HG03558 (cell line): ENCODE measurements around the gene LDB2.
"Not testable (repeated sequence)": the region's sequence is repeated elsewhere in the genome, so short reads cannot be mapped to it uniquely, and the experiment has no call there.

Source experiments
- ATAC-seq: cut with Tn5 transposase; IDR thresholded peaks from one replicate; pipeline ENCODE4 v1.9.1; 2021; ENCODE audit warnings: moderate number of reproducible peaks; ENCODE audit not compliant: unreplicated experiment; ENCODE audit errors: extremely low read depth

Gene LDB2

GRCh38 chr4:16897991-16898827 is at the start of gene LDB2:
Gene LDB2 (minus strand): TSS chr4:16898645.
- ATAC-seq = no peak

- ATAC-seq = no peak
Observed at GRCh38 chr4:16942491-16942890, 44.0 kb upstream of the LDB2 start.

GRCh38 chr4:16939178-16939577 is 40.7 kb upstream of the LDB2 start:
- ATAC-seq = no peak

- ATAC-seq = no peak
Observed at GRCh38 chr4:16938512-16939040, 40.1 kb upstream of the LDB2 start.

GRCh38 chr4:16931339-16932305 is 33.2 kb upstream of the LDB2 start:
- no peak for ATAC-seq

GRCh38 chr4:16926214-16926613 is 27.8 kb upstream of the LDB2 start:
- ATAC-seq = no peak

GRCh38 chr4:16918716-16919115 is 20.3 kb upstream of the LDB2 start:
- not testable (repeated sequence) for ATAC-seq

GRCh38 chr4:16916719-16917337 is 18.4 kb upstream of the LDB2 start:
- peak; percentile 100 for ATAC-seq

GRCh38 chr4:16916031-16916430 is 17.6 kb upstream of the LDB2 start:
- ATAC-seq = no peak

GRCh38 chr4:16914208-16914607 is 15.8 kb upstream of the LDB2 start:
- ATAC-seq = no peak

GRCh38 chr4:16912896-16913295 is 14.5 kb upstream of the LDB2 start:
- no peak for ATAC-seq

GRCh38 chr4:16909281-16909680 is 10.8 kb upstream of the LDB2 start:
- no peak for ATAC-seq

- ATAC-seq = no peak
Observed at GRCh38 chr4:16908377-16909021, 10.1 kb upstream of the LDB2 start.

- no peak for ATAC-seq
Observed at GRCh38 chr4:16900325-16900724, 1.9 kb upstream of the LDB2 start.

GRCh38 chr4:16896881-16897750 is 1.3 kb downstream of the LDB2 start:
- no peak for ATAC-seq

GRCh38 chr4:16894406-16894805 is 4.0 kb downstream of the LDB2 start:
- no peak for ATAC-seq

GRCh38 chr4:16893141-16893651 is 5.2 kb downstream of the LDB2 start:
- no peak for ATAC-seq

GRCh38 chr4:16890651-16891050 is 7.8 kb downstream of the LDB2 start:
- no peak for ATAC-seq

GRCh38 chr4:16889945-16890344 is 8.5 kb downstream of the LDB2 start:
- no peak for ATAC-seq
